GM23248 (cell line): ENCODE measurements around the gene YBX1. TPM values are rescaled to one million over a fixed set of nuclear protein-coding genes. Genes with fewer than 3 reads are reported as not detected.

ENCODE experiments used
- DNase-seq: peaks from one replicate; pipeline ENCODE4 v3.0.0-alpha.2; 2015
- H2AFZ ChIP-seq: fragments of 200-600 bp; sonication (generic); 2 replicates; pipeline ENCODE4 v1.6.1; 2016; ENCODE audit warnings: antibody characterized with exemption
- H3F3A ChIP-seq: fragments of 200-600 bp; sonication (generic); 2 replicates; pipeline ENCODE4 v1.6.1; 2016; ENCODE audit warnings: mild to moderate bottlenecking, antibody characterized with exemption, mixed run types; ENCODE audit not compliant: insufficient read depth
- H3K27ac ChIP-seq: fragments of 200-600 bp; sonication (generic); 2 replicates; pipeline ENCODE4 v1.5.1; 2016; ENCODE audit warnings: mild to moderate bottlenecking
- H3K27me3 ChIP-seq: fragments of 200-600 bp; sonication (generic); replicated peaks from 2 replicates; pipeline ENCODE4 v1.6.1; 2016; ENCODE audit warnings: mild to moderate bottlenecking; ENCODE audit not compliant: insufficient read depth
- H3K36me3 ChIP-seq: fragments of 200-600 bp; sonication (generic); 2 replicates; pipeline ENCODE4 v1.6.1; 2016; ENCODE audit warnings: low read depth, mild to moderate bottlenecking
- H3K4me1 ChIP-seq: fragments of 200-600 bp; sonication (generic); 2 replicates; pipeline ENCODE4 v1.6.1; 2016; ENCODE audit warnings: mild to moderate bottlenecking; ENCODE audit not compliant: insufficient read depth
- H3K4me2 ChIP-seq: fragments of 200-600 bp; sonication (generic); one replicate; pipeline ENCODE4 v1.6.1; 2016; ENCODE audit warnings: mild to moderate bottlenecking; ENCODE audit not compliant: unreplicated experiment
- H3K4me3 ChIP-seq: fragments of 200-600 bp; sonication (generic); 2 replicates; pipeline ENCODE4 v1.5.1; 2016; ENCODE audit warnings: mild to moderate bottlenecking
- H3K79me2 ChIP-seq: fragments of 200-600 bp; sonication (generic); 2 replicates; pipeline ENCODE4 v1.6.1; 2016; ENCODE audit warnings: mild to moderate bottlenecking; ENCODE audit not compliant: insufficient read depth
- H3K9ac ChIP-seq: fragments of 200-600 bp; sonication (generic); 2 replicates; pipeline ENCODE4 v1.6.1; 2016; ENCODE audit warnings: mild to moderate bottlenecking
- H3K9me2 ChIP-seq: fragments of 200-600 bp; sonication (generic); 2 replicates; pipeline ENCODE4 v1.6.1; 2016; ENCODE audit warnings: mixed run types, mild to moderate bottlenecking, moderate library complexity; ENCODE audit not compliant: insufficient read depth
- H3K9me3 ChIP-seq: fragments of 200-600 bp; sonication (generic); one replicate; pipeline ENCODE4 v1.6.1; 2017; ENCODE audit warnings: low read depth
- H4K20me1 ChIP-seq: fragments of 200-600 bp; sonication (generic); 2 replicates; pipeline ENCODE4 v1.6.0; 2016; ENCODE audit not compliant: insufficient read depth
- EZH2 ChIP-seq: fragments of 200-600 bp; sonication (generic); IDR thresholded peaks from 2 replicates; pipeline ENCODE4 v1.6.1; 2018; ENCODE audit warnings: antibody characterized with exemption, mild to moderate bottlenecking; ENCODE audit not compliant: insufficient read depth, poor library complexity, severe bottlenecking
- EZH2phosphoT487 ChIP-seq: fragments of 200-600 bp; sonication (generic); IDR thresholded peaks from 2 replicates; pipeline ENCODE4 v1.6.1; 2018; ENCODE audit warnings: antibody characterized with exemption, moderate library complexity, mild to moderate bottlenecking, low read depth; ENCODE audit not compliant: insufficient read depth
- WGBS, 2 experiments: methylation state at CpG; one replicate each; pipeline ENCODE4 v1.1.6; 2015 to 2017; ENCODE audit warnings: low lambda C conversion rate in 2 of 2, low coverage in 1 of 2; ENCODE audit errors: missing lambda C conversion rate in 2 of 2; 5-methylcytosine and 5-hydroxymethylcytosine counted together
- in situ Hi-C: fragments of 300-500 bp; cut with MboI; formaldehyde crosslinking; loops from 2 replicates; pipeline ENCODE4 v1.15.0; 2020
- polyA plus RNA-seq: library from polyadenylated mRNA; unstranded; fragments of >200 nt; fragmentation: Nextera tagmentation; extraction: Ambion mirVana; gene quantifications from 2 replicates; pipeline ENCODE4 v1.2.1, GENCODE V29; 2016
- total RNA-seq: library from RNA; depleted of rRNA; stranded (reverse); fragments of >200 nt; shearing (Covaris generic); gene quantifications from 2 replicates; pipeline ENCODE4 v1.2.3, GENCODE V29; 2014

Gene YBX1
- total and polyA plus RNA-seq, 2 experiments from 2014 or later = 480 to 762 TPM

- Histone ChIP-seq H4K20me1 (no peaks in the 10 kb centered on the region), H3K79me2 (peaks cover 41% of the 10 kb centered on the region), H3K27ac (peak within 1 kb of the TSS; percentile 73), H3F3A (no peaks in the 10 kb centered on the region), H3K36me3 (no peaks in the 10 kb centered on the region), H3K9ac (peak within 1 kb of the TSS; percentile 87), H3K4me1 (peaks cover 9% of the 10 kb centered on the region; the same call in 1 of the 2 replicates), H3K4me2 (peak within 1 kb of the TSS; percentile 91), H2AFZ (peak within 1 kb of the TSS; percentile 97), H3K4me3 (peak within 1 kb of the TSS; percentile 85), H3K9me3 (no peaks in the 10 kb centered on the region), H3K9me2 (no peaks in the 10 kb centered on the region), H3K27me3 (no peaks in the 10 kb centered on the region)
- DNase-seq = peak; percentile 99
- 0 to 1% methylated on average over 53 of the region's 53 CpGs for WGBS, 2 experiments
- TF ChIP-seq EZH2phosphoT487 = no peak
- no peak for TF ChIP-seq EZH2
- in situ Hi-C loops = no loop called here
Observed at GRCh38 chr1:42657981-42658876, 24.0 kb upstream of the YBX1 start, which contains the start of gene PPIH. Gene PPIH (plus strand): TSS chr1:42658423. CDS start chr1:42658447, 24 bp downstream.

- peak overlapping the region; percentile 73 for H3K27ac ChIP-seq
- H3K9me2 ChIP-seq = no peaks in the 10 kb centered on the region
- no peaks in the 10 kb centered on the region for H3K36me3 ChIP-seq
- H3F3A ChIP-seq = no peaks in the 10 kb centered on the region
- H2AFZ ChIP-seq = peak overlapping the region; percentile 97
- H3K4me2 ChIP-seq = peak overlapping the region; percentile 91
- no peak for TF ChIP-seq EZH2
- H3K9ac ChIP-seq = peak overlapping the region; percentile 87
- in situ Hi-C loops = no loop called here
- no peaks in the 10 kb centered on the region for H4K20me1 ChIP-seq
- WGBS, 2 experiments = 2 to 6% methylated on average over 20 of the region's 20 CpGs
- no peaks in the 10 kb centered on the region for H3K9me3 ChIP-seq
- peak overlapping the region; percentile 85 for H3K4me3 ChIP-seq
- H3K79me2 ChIP-seq = peaks cover 41% of the 10 kb centered on the region
- peak; percentile 66 for DNase-seq
- peaks cover 9% of the 10 kb centered on the region; the same call in 1 of the 2 replicates for H3K4me1 ChIP-seq
- no peaks in the 10 kb centered on the region for H3K27me3 ChIP-seq
Observed at GRCh38 chr1:42658877-42659337, 23.3 kb upstream of the YBX1 start.

DNA sequence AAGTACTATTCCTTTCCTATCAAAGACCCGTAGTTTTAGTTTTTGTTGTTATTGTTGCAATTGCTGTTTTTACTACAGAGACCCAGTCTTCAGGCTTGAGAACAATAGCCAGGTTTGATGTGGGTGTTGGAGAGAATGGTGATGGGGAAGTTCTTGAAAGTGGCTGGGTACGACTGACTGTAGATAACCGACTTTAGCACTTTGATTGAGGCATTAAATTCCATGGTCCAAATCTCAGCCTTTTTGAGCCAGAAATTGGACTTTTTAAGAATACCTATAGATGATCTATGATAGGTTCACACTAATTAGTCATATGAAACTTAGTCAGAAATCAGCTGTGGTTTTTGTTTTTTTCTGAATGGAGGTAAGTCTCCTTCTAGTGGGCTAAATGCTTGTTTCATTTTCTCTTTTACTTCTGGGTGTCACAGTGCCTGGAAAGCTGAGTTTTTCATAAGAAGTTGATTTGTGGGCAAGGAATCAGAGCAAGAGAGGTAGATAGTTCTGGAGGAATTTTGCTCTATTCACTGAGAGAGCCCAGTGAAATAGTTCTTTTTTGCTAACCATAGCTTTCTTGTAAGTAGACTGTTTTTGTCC, 21.2 kb upstream of the YBX1 start:
- Histone ChIP-seq H3F3A (no peaks in the 10 kb centered on the region), H3K4me2 (no peak overlapping the region), H3K27me3 (no peaks in the 10 kb centered on the region), H3K9ac (no peak overlapping the region; the same call in 1 of the 2 replicates), H3K4me3 (no peak overlapping the region), H2AFZ (no peak overlapping the region), H3K9me3 (no peaks in the 10 kb centered on the region), H3K4me1 (peaks cover 9% of the 10 kb centered on the region; the same call in 1 of the 2 replicates), H3K27ac (no peak overlapping the region), H4K20me1 (no peaks in the 10 kb centered on the region), H3K36me3 (peaks cover 3% of the 10 kb centered on the region; the same call in 1 of the 2 replicates), H3K9me2 (no peaks in the 10 kb centered on the region), H3K79me2 (peaks cover 41% of the 10 kb centered on the region)
- DNase-seq = no peak
- in situ Hi-C loops = no loop called here
- WGBS, 2 experiments = 82 to 89% methylated on average over 3 of the region's 3 CpGs
- TF ChIP-seq EZH2 (no peak), EZH2phosphoT487 (no peak)

DNA sequence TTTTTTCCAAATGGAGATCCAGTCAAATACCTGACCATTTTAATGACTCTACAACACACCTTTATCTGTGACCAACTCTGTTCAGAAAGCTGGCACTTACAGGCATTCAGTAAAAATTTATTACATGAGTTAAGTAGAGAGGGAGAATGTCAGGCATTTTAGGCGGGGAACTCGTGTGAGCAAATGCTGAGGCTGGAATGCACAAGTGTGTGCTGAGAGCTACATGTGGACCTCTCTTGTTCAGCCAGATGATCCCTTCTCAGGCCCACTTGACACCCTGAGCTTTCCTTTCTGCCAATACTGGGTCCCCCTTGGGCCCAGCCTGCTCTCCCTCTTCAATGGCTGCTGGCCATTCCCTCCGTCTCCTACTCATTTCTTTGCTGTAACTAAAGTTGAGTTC, 12.3 kb upstream of the YBX1 start:
- no peak overlapping the region for H3K9ac ChIP-seq
- WGBS, 2 experiments = 86 to 95% methylated on average over 3 of the region's 3 CpGs
- H3K9me2 ChIP-seq = no peaks in the 10 kb centered on the region
- no peaks in the 10 kb centered on the region for H3K4me1 ChIP-seq
- no peaks in the 10 kb centered on the region for H3K9me3 ChIP-seq
- no peak for DNase-seq
- no peak overlapping the region for H3K4me2 ChIP-seq
- no peaks in the 10 kb centered on the region for H3F3A ChIP-seq
- H3K27me3 ChIP-seq = no peaks in the 10 kb centered on the region
- H3K79me2 ChIP-seq = no peaks in the 10 kb centered on the region
- TF ChIP-seq EZH2phosphoT487 (no peak), EZH2 (no peak)
- in situ Hi-C loops = no loop called here
- H3K36me3 ChIP-seq = peaks cover 14% of the 10 kb centered on the region; the same call in 1 of the 2 replicates
- H3K4me3 ChIP-seq = no peak overlapping the region
- no peaks in the 10 kb centered on the region for H4K20me1 ChIP-seq
- H2AFZ ChIP-seq = no peak overlapping the region
- no peak overlapping the region for H3K27ac ChIP-seq
